Stomach (tissue), 4 donors: Measurements from ENCODE around the gene NKAIN4.

Source experiments
- EP300 ChIP-seq: sonication (generic); formaldehyde crosslinking; IDR thresholded peaks from one replicate; pipeline ENCODE4 v1.6.1; 2017; ENCODE audit warnings: antibody characterized with exemption
- POLR2AphosphoS5 ChIP-seq, 3 donors: sonication (generic); formaldehyde crosslinking; IDR thresholded peaks; one replicate each; pipeline ENCODE4 v1.6.1; 2016; ENCODE audit warnings: antibody characterized with exemption in 3 of 3
- TF ChIP-seq, protein P1 (sequence below), 7 experiments: fragments of 450-650 bp in 4 of 7; fragments of 200-600 bp in 3 of 7; sonication (generic) in 3 of 7; IDR thresholded peaks; one replicate each; pipeline ENCODE4 v1.5.1; 2016 to 2019; ENCODE audit warnings: antibody characterized with exemption in 7 of 7, control low read depth in 2 of 7, mild to moderate bottlenecking in 1 of 7

DNA sequence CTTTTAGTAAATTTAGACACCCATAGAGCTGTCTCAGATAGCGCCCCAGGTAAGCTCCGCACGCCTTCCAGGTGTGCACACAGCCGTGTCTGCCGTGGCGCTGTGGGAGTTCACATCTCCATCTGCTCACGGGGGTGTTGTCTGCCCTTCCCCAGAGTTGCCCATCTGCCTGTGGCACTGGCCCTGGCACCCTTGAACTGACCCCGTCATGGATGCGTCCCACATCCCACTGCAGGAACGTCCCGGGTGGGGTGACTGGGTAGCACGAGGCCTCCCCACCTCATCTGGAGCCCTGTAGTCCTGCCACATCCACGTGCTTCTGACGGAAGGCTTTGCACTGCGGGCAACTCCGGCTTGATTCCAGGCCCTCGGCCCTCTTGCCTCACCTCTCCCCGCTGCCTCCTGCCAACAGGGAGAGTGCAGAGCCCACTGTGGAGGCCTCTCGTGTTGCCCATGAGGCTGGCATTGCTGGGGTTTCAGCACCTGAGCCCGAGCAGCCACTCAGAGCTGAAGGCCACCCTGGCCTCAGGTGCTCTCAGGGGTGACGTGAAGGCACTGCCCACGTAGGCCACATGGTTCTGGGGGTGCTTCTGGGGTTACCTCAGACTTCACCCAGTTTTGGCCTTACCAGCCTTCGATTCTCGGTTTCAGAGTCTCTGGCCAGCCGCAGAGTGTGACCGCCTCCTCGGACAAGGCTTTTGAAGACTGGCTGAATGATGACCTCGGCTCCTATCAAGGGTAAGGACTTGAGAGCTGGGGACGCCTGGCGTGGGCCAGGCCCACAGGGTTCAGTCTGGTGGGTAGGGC lies 23.4 kb upstream of the NKAIN4 start:
- TF ChIP-seq, protein P1, sequence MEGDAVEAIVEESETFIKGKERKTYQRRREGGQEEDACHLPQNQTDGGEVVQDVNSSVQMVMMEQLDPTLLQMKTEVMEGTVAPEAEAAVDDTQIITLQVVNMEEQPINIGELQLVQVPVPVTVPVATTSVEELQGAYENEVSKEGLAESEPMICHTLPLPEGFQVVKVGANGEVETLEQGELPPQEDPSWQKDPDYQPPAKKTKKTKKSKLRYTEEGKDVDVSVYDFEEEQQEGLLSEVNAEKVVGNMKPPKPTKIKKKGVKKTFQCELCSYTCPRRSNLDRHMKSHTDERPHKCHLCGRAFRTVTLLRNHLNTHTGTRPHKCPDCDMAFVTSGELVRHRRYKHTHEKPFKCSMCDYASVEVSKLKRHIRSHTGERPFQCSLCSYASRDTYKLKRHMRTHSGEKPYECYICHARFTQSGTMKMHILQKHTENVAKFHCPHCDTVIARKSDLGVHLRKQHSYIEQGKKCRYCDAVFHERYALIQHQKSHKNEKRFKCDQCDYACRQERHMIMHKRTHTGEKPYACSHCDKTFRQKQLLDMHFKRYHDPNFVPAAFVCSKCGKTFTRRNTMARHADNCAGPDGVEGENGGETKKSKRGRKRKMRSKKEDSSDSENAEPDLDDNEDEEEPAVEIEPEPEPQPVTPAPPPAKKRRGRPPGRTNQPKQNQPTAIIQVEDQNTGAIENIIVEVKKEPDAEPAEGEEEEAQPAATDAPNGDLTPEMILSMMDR (IDR thresholded peaks at IDR 0.05): no peak
- TF ChIP-seq EP300 (no peak), POLR2AphosphoS5 (IDR thresholded peaks at IDR 0.05) (no peak)
